Stimulated activated CD8-positive, alpha-beta memory T cell treated with anti-CD3 and anti-CD28 coated beads, Interleukin-4, amount 100 ng/mL, for 48 hours (primary cell): ENCODE measurements around the gene GSE1.
A peak's percentile ranks its signal among the peaks of the same experiment; 100 is the strongest.

Source experiments
- DNase-seq: peaks from one replicate; pipeline ENCODE4 v3.0.0-alpha.2; 2020

The GSE1 gene

DNA sequence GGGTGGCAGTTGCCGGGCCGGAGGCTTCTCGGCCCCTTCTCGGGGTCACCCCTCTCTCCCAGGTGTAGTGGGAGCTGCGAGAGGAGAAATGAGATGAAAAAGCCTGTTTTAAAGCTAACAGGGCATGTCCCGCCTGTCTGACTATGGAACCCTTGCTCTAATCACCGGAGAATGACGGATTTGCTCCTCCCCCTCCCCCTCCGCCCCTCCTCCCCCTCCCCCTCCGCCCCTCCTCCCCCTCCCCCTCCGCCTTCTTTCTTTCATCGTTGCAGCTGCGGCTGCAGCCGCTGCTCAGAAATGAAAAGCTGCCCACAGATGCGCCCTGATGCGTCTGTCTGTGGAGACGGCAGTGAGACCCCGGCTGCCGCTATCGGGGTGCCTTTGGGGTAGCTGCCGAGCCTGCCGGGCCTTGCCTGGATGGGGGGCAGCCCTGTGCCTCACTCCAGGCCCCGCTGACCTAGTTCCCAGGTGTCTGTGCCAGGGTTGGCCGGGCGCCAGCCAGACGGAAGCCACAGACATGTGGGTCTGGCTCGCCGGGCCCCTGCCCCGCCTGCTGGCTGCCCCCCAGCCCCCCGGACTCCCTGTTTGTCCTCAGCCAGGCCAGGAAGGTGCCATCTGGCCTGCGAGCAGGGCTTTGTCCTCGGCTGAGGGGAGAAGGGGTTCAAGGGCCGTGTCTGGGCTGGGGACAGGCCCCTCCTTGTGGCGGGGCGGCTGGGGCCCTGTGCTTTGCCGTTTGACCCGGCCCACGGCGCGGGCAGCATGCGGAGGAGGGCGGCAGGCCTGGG lies 37.9 kb downstream of the GSE1 start:
- DNase-seq: no peak

DNA sequence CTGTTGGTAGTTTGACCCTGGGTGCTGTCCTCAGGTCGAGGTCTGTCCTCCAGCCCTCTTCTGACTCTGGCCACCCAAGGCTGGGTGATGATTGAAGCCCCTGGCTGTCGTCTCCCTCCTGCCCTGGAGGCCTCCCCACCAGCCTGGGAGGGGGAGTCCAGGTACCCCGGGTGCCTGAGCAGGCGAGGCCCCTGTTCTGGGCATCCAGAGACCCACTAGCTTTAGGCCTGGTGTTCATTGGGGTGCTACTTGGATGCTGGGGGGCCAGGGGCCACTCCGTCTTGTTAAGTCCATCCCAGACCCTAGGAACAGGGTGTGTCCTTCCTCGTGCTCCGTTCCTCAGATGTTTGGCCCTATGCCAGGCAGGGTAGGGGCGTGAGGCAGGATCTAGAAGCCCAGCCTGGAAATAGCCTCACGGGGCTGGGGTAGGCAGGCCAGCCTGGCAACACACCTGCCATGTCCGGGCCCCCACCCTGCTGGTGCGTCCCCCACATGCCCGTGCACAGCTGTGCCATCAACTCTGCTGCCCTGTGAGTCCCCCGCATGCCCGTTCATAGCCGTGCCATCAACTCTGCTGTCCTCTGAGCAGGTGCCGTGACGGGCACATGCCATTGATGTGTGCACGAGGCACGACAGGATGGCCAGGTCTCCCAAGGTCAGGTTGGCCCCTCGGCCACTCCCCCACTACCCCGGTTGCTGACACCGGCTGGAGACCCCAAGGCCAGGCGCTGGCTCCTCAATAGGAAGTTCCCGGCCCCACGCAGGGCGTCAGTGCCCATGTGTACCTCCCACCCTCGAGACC lies 38.7 kb downstream of the GSE1 start:
- no peak for DNase-seq

DNA sequence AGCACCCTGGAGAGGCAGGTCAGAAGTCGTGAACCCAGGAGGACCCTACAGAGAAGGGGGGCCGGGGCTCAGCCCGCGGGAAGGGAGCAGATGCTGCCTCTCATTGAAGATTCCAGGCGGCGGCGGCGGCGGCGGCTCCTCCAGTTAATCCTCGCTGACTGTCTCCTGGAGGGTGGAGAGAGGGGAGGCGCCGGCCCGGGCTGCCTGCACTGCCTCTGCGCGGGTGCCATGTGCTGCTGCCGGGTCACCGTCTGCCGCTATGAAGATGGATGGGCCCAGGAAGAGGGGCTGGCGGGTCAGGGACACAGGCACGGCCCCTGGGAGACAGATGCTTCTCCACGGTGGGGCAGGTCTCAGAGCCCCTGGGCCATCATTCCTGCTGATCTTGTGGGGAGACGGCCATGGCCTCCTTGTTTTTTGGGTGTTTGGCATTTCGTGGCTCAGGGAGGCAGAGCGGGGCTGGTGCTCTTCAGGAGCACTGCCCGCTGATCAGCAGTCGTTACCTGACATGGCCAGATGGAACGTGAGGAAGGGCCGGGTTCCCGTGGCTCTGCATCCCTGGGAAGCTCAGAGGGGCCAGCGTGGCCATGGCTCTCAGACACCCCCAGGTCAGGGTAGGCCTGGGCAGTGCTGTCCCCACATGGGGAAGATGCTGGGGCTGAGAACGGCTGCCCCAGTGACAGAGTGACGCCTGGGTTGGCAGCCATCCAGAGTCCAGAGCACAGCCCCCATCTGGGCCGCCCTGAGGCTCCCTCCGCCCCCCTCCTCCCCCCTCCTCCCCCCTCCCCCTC lies 39.5 kb downstream of the GSE1 start:
- peak; percentile 42 for DNase-seq

DNA sequence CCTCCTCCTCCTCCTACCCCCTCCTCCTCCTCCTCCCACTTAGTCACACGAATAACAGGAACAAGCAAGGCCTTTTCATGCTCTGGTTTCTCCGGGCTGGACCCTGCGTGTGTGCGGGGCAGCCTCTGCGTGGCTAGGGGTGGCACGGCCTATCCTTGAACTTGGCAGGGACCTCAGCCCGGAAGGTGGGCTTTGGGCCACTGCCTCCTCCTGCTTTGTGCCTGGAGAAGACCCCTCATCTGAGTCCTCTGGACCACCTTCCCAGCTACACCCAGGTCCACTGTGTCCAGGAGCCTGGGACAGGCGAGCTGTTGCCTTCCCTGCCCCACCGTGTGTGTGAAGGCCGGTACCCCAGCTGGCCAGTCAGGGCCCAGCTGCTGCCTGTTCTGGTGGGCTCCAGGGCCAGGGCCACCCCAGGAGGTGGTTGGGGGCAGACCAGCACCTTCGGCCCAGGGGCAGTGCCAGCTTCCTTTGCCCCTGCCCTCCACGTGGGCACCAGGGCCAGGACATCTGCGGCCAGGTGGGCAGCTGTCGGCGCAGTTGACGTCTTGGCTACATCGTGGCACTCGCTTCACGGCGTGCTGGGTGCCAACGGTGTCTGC lies 40.3 kb downstream of the GSE1 start:
- DNase-seq: no peak

DNA sequence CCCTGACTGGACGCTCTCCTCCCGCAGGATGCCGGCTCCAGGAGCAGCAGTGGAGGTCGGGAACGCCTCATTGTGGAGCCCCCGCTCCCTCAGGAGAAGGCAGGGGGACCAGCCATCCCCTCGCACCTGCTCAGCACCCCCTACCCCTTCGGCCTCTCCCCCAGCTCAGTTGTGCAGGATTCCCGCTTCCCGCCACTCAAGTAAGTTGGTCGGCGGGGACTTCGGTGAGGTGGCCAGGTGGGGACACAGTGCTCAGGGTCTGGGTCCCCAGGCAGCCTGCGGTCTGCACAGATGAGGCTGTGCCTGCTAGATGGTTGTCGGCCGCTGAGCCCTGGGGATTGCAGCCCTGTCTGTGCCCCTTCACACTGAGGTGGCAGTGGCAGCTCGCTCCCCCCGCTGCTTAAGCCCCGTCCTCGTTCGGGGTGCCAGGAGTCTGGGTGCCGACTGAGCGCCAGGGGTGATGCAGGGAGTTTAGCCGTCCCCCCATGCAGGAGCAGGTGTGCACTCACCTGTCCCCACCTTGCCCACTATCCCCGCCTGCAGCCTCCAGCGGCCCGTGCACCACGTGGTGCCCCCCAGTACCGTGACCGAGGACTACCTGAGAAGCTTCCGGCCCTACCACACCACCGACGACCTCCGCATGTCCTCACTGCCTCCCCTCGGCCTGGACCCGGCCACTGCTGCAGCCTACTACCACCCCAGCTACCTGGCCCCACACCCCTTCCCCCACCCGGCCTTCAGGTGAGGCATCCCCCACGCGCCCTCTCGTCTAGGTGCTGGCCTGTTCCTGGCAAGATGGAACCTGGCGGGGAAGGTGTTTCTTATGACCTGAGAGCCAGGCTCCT lies 41.4 kb downstream of the GSE1 start:
- DNase-seq: no peak

DNA sequence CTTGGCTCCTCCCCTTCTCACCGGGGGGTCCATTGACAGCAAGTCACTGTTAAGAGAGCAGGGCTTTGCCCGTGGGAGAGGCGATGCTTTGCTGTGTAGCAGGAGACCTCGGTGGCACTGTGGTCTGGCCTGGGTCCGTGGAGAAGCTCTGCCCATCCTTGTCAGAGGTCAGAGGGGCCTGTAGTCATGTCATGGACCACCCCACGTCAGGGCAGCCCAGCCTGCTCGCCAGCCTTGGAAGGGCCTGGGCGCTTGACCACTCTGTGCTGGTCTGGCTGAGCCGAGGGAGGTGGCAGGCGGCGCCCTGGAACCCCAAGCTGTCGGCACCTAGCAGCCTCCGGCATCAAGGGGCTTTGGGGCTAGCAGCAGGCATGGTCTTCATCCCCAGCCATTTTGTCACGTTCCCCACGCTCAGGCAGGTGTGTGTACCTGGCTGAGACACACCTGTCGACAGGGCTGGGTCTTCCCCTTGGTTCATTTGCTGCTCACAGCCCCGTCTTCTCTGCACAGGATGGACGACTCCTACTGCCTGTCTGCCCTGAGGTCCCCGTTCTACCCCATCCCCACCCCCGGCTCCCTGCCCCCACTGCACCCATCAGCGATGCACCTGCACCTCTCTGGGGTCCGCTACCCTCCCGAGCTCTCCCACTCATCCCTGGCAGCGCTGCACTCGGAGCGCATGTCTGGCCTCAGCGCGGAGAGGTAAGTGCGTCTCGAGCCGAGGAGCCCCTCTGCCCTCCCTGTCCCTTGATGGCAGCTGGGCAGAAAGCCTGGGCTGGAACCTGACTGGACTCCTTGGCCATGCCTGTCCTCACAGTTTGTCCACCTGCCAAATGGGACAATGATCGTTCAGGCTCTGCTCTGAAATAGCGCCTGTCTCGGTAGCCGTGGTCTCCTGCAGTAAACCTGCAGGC lies 42.4 kb downstream of the GSE1 start:
- DNase-seq: no peak

DNA sequence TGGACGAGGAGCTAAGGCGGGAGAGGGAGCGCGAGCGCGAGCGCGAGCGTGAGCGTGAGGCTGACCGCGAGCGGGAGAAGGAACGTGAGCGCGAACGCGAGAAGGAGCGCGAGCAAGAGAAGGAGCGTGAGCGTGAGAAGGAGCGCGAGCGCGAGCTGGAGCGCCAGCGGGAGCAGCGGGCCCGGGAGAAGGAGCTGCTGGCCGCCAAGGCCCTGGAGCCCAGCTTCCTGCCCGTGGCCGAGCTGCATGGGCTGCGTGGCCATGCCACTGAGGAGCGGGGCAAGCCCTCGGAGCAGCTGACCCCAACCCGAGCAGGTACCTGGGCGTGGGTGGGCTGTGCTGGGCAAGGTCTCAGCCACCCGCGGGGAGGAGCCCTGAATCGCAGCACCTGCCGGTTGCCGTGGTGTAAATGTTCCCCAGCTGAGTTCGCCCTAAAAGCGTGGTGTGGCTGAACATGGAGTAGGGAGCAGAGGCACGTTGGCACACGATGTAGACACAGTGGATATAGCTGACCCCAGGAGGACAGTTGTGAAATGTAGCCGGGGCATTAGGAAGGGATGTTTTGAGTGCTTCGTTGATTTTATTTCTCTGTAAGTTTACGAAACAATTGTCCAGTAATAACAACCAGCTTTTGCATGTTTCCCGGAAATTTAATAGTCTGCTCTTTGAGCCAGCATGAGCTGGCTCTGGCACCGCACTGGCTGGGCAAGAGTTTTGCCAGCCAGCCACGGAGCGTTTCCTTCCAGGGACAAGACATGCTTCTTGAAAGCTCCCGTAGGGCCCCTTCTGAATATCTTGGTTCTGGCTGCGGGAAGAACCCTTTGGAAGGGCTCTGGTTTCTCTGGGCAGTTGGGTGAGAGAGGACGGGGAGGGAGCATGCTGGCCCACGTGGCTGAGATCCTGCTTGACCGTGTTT lies 43.5 kb downstream of the GSE1 start:
- no peak for DNase-seq

DNA sequence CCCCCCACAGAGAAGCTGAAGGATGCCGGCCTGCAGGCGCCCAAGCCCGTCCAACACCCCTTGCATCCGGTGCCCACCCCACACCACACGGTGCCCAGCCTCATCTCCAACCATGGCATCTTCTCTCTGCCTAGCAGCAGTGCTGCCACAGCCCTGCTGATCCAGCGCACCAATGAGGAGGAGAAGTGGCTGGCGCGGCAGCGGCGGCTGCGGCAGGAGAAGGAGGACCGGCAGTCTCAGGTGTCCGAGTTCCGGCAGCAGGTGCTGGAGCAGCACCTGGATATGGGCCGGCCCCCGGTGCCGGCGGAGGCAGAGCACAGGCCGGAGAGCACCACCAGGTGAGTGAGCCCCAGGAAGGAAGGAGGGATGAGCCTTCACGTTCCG lies 44.1 kb downstream of the GSE1 start:
- no peak for DNase-seq

DNA sequence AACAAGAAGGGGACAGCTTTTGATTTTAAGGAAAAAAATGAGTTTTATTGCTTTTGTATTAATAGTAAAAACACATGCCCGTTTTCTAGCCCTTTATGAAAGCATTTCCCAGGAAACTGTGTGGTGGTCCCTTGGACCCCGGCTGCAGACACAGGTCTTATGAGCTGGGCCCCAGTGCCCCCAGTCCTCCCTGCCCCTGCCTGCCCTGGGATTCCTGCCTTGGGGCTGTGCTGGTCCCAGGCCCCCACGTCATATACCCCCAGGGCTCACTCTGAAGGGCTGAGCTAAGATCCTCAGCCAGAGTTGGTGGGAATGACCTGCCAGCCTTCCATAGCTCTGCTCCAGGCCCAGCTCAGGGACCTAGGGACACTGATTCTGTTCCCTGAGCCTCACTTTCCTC lies 44.9 kb downstream of the GSE1 start:
- DNase-seq: no peak

DNA sequence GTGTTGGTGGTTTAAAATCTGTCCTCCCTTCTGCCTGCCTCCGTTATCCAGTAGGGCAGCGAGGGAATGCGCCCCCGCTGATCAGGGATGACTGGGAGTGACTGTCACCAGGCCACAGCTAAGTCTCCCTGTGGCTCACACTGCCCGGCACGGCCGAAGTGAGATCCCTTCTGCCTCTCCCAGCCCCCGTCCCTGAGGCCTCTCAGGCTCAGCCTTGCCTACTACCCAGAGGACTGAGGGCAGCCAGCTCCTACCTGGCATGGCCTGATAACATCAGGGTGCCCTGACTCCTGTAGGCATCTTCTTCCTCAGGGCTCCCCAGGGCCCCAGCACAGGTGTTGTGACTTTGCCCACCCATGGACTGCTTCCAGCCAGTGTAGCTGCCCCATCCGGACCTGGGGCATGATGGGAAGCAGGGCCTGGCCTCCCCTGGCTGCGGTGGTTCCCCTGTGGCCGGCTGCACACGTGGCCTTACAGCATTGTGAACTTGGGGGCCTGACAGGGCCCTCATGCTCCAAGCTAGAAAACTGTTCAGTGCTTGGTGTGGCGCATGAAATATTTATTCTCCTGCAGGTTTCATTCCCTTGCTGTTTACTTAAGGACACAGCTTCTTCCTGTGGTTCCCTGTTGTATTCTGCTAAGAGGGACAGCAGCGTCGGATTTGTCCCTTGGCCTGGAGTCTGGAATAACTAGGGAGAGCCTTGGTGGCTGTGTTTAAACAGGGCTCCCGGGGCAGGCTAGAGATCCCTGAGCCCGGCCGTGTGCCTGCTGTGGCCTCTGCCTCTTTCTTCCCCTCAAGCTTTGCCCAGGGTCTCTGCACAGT lies 45.6 kb downstream of the GSE1 start:
- no peak for DNase-seq

DNA sequence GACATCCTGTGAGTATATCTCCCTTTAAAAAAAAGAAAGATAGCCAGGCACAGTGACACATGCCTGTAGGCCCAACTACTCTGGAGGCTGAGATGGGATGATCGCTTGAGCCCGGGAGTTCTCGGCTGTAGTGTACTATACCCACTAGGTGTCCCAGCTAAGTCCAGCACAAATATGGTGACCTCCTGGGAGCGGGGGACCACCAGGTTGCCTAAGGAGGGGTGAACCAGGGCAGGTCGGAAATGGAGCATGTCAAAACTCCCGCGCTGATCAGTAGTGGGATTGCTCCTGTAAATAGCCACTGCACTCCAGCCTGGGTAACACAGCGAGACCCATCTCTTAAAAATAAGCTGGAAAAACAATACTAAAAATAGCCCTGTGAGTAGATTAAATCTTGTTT lies 46.2 kb downstream of the GSE1 start:
- DNase-seq: no peak

DNA sequence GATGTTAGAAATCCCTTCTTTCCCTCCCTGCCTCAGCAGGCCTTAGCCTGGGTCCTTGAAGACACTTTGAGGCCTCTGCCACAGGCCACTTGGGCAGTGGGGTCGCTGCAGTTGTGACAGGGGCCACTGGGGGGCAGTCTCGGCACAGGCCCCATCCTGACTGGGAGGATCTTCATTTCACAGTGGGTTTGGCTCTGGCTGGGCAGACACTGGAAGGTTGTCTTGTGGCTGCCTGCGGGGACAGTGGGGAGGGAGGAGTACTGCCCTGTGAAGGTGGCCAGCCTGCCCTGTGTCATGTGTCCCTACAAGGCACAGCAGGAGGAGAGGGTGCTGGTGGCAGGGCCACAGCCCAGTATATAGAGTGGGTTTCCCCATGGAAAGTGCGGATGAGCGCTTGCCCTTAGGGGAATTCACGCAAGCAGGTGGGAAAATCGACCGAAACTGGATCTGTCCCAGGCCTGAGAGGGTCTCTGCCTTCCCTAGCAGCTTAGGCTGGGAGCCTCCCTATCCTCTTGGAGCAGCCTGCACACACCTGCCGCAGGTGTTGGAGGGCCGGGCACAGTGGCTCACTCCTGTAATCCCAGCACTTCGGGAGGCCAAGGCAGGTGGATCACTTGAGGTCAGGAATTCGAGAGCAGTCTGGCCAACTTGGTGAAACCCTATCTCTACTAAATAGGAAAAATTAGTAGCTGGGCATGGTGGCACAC lies 46.8 kb downstream of the GSE1 start:
- DNase-seq: peak; percentile 88

DNA sequence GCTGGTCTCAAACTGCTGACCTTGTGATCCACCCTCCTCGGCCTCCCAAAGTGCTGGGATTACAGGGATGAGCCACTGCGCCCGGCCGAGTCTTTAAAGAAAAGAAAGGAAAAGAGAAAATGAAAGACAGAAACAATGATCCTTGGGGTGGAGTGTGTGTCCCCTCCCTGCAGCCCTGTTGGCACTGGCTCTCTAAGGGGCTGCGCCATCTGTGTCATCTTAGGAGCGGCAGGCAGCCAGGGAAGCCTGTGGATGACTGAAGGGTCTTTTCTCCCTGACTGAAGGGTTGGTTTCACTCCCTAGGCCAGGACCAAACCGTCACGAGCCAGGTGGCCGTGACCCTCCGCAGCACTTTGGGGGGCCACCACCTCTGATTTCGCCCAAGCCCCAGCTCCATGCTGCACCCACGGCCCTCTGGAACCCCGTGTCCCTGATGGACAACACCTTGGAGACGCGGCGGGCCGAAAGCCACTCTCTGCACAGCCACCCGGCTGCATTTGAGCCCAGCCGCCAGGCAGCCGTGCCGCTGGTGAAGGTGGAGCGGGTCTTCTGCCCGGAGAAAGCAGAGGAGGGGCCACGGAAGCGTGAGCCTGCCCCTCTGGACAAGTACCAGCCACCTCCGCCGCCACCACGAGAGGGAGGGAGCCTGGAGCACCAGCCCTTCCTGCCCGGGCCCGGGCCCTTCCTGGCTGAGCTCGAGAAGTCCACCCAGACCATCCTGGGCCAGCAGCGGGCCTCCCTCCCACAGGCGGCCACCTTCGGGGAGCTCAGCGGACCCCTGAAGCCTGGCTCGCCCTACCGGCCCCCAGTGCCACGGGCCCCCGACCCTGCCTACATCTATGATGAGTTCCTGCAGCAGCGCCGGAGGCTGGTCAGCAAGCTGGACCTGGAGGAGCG lies 48.0 kb downstream of the GSE1 start:
- DNase-seq: no peak

DNA sequence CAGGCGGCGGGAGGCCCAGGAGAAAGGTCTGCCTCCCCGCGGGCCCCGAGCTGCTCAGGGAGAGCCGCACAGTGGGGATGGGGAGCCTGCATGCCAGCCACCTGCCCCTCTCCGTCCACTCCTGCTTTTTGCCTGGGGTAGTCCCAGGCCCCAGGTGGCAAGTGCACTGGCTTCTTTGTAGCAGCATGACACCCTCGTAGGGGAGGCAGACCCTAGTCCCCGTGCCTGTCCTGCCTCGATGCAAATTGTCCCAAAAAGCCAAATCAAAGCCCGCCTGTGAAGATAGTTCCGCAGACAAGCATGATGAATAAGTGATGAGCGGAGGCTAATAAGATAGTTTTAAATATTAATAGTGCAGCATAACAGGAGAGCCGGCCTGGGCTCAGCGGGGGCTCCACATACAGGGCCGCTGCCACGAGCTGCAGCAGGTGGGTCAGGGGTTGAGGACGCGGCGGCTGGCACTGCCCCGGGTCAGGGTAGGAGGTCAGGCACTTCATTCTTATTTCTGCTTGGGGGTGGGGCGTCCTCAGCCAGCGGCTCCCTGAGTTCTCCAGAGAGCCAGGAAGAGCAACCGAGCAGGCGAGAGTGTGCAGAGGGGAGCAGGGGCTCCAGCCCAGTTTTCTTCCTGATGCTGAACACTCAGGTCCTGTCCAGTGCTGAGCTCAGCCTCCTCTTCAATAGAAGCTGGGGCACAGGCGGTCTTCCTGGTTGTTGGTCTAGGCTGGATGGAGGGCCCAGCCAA lies 48.8 kb downstream of the GSE1 start:
- no peak for DNase-seq

DNA sequence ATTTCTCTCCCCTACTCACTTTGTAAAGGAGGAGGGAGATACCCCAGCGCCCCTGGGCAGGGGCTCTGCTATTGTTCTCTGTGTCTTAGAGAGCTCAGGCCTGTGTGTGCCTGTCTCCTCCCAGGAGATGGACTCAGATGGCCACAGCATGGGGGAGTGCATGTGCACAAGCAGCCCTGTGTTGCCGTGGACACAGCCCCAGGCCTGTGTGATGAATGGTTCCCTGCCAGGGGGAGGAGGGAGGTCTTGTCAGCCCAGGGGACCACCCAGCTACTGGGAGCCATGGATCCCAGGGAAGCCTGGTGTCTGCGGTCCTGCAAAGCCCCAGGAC lies 49.3 kb downstream of the GSE1 start:
- DNase-seq: no peak

DNA sequence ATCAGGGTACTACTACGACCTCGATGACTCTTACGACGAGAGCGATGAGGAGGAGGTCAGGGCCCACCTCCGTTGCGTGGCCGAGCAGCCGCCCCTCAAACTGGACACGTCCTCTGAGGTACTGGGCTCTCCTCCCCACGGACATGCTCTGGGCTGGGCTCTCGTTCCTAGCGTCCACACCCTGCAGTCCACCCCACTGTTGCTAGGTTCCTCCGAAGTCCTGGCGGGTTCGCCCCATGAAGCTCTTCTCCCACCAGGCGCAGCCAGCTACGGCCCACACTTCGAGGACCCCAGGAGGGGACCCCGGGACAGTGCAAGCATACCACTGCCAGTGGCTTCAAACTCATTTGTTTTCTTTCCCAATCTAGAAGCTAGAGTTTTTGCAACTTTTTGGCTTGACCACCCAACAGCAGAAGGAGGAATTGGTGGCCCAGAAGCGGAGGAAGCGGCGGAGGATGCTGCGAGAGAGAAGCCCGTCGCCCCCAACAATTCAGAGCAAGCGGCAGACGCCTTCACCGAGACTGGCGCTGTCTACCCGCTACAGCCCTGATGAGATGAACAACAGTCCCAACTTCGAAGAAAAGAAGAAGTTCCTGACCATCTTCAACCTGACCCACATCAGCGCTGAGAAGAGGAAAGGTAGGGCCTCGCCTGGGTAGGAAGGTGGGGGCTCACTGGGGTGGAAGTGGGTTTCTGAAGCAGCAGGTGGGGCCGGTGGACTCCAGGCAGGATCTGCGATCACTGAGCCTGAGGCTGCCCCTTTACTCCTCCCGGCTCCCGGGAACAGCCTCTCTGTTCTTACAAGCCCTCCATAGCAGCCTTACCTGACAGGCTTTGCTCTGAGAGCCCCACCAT lies 50.1 kb downstream of the GSE1 start:
- no peak for DNase-seq
